Lung (tissue), 12 donors: ENCODE results near the gene PEX16. TPM values are rescaled to one million over a fixed set of nuclear protein-coding genes. Genes with fewer than 3 reads are reported as not detected.

Experiments used
- ATAC-seq: fragments of 200-7000 bp; cut with Tn5 transposase; one replicate; pipeline ENCODE4 v1.9.1; 2020; ENCODE audit warnings: moderate number of reproducible peaks; ENCODE audit not compliant: insufficient read depth, low FRiP score
- DNase-seq, 3 donors: peaks; one replicate each; pipeline ENCODE4 v3.0.0-alpha.2; 2013 to 2017
- H3K27ac ChIP-seq, 2 donors: one replicate each; pipeline ENCODE4 v1.5.1; 2013; ENCODE audit warnings: mild to moderate bottlenecking in 2 of 2, moderate library complexity in 2 of 2, control low read depth in 1 of 2, inconsistent platforms in 1 of 2, low read depth in 1 of 2, low read length in 1 of 2
- H3K27me3 ChIP-seq, 3 donors: one replicate each; pipeline ENCODE4 v1.5.1; 2013; ENCODE audit warnings: low read length in 2 of 3; ENCODE audit not compliant: control insufficient read depth in 3 of 3, insufficient read depth in 3 of 3
- H3K36me3 ChIP-seq, 4 donors: one replicate each; pipeline ENCODE4 v1.5.1; 2013; ENCODE audit warnings: low read length in 4 of 4, mild to moderate bottlenecking in 1 of 4, moderate library complexity in 1 of 4; ENCODE audit not compliant: control insufficient read depth in 4 of 4, insufficient read depth in 4 of 4
- H3K4me1 ChIP-seq, 5 donors: one replicate each; pipeline ENCODE4 v1.5.1; 2013; ENCODE audit warnings: low read length in 5 of 5, mild to moderate bottlenecking in 2 of 5, moderate library complexity in 1 of 5; ENCODE audit not compliant: control insufficient read depth in 5 of 5, insufficient read depth in 5 of 5
- H3K4me3 ChIP-seq: one replicate; pipeline ENCODE4 v1.5.1; 2013; ENCODE audit warnings: mild to moderate bottlenecking, control low read depth, moderate library complexity
- H3K9ac ChIP-seq, 2 donors: one replicate each; pipeline ENCODE4 v1.5.1; 2013; ENCODE audit warnings: low read length in 2 of 2, control low read depth in 1 of 2; ENCODE audit not compliant: insufficient read depth in 1 of 2
- H3K9me3 ChIP-seq, 4 donors: one replicate each; pipeline ENCODE4 v1.5.1; 2013; ENCODE audit warnings: low read length in 3 of 4, mild to moderate bottlenecking in 1 of 4, moderate library complexity in 1 of 4; ENCODE audit not compliant: control insufficient read depth in 4 of 4, insufficient read depth in 3 of 4
- WGBS, 2 donors: extraction: QIAGEN DNeasy Blood & Tissue Kit; methylation state at CpG; one replicate each; pipeline ENCODE4 v1.1.7; 2013; 5-methylcytosine and 5-hydroxymethylcytosine counted together
- polyA plus RNA-seq, 2 donors: library from polyadenylated mRNA; stranded (reverse); fragments of 200-250 nt; gene quantifications; one replicate each; pipeline ENCODE4 v1.2.1, GENCODE V29; 2013
- total RNA-seq, 2 donors: library from RNA; depleted of rRNA in 1 of 2; stranded (reverse); fragments of >200 nt in 1 of 2; gene quantifications; one replicate each; pipeline ENCODE4 v1.2.1, GENCODE V29; 2014 to 2021
- TF ChIP-seq, protein P1 (sequence below): IDR thresholded peaks from 2 replicates; pipeline ENCODE4 v1.5.1; 2012; ENCODE audit warnings: mild to moderate bottlenecking; ENCODE audit errors: control extremely low read depth, extremely low read depth
- donor health status: control.
- donor health status: control.
- donor health status: Bipolar disorder and iron deficiency.
- donor health status: healthy.
- donor health status: DM: yes; HTN: yes; CAD: no.

The PEX16 gene
- total and polyA plus RNA-seq, 4 donors, result 14.2 to 38.2 (median 35.8) TPM

DNA sequence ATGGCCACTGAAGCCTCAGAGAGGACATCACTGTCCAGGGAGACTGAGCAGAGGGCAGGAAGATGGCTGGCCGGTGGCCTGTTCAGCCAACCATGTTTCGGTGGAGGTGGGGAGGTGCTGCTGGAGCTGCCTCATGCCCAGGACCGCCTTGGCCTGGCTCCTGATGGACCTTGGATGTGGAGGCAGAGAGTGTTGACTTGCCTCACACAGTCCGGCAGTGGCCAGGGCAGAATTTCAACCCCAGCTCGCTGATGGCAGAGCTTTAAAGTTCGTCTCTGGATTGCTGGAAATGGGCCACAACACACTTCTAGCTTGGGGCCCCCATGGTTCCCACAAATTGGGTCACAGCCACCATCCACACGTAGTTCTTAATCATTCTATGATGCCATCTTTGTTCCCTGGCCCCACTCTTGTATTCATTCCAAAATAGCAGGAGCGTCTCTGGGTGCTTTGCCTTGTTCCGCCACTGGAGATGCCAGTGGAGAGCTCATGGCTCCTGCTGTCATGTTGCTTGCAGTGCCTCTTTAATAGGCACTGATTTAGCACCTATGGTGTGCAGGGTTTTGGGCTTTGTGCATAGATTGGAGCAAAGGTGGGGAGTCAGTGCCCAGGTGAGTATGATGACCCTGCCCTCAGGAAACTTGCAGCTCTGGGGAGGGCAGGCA, 26.7 kb downstream of the PEX16 start:
- DNase-seq, result no peak
- no peak for ATAC-seq
- no peaks in the 10 kb centered on the region for H3K4me1 ChIP-seq
- peaks cover 0 to 11% (median 0%) of the 10 kb centered on the region in 3 donors for H3K27me3 ChIP-seq
- TF ChIP-seq, protein P1, sequence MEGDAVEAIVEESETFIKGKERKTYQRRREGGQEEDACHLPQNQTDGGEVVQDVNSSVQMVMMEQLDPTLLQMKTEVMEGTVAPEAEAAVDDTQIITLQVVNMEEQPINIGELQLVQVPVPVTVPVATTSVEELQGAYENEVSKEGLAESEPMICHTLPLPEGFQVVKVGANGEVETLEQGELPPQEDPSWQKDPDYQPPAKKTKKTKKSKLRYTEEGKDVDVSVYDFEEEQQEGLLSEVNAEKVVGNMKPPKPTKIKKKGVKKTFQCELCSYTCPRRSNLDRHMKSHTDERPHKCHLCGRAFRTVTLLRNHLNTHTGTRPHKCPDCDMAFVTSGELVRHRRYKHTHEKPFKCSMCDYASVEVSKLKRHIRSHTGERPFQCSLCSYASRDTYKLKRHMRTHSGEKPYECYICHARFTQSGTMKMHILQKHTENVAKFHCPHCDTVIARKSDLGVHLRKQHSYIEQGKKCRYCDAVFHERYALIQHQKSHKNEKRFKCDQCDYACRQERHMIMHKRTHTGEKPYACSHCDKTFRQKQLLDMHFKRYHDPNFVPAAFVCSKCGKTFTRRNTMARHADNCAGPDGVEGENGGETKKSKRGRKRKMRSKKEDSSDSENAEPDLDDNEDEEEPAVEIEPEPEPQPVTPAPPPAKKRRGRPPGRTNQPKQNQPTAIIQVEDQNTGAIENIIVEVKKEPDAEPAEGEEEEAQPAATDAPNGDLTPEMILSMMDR, result no peak
- no peak overlapping the region for H3K27ac ChIP-seq
- 85 to 86% methylated on average over 9 of the region's 9 CpGs for WGBS, 2 donors
- H3K36me3 ChIP-seq, result no peaks in the 10 kb centered on the region
- no peak overlapping the region for H3K9ac ChIP-seq
- no peak overlapping the region for H3K4me3 ChIP-seq
- H3K9me3 ChIP-seq, result no peaks in the 10 kb centered on the region

DNA sequence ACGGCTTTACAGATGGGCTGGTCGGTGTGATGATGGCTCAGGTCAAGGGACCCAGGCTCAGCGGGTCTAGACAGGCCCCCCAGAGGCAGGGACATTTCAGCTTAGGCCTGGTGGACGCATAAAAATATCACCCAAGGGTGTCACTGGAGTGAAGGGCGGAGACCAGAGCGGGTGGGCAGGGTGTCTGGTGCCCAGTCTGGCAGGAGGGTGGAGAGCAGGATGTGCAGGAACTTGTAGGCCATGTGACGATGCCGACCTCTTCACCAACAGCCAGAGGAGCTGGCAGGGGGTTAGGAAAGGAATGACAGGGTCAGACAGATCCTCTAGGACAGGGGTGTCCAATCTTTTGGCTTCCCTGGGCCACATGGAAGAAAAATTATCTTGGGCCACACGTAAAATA, 27.7 kb downstream of the PEX16 start:
- Histone ChIP-seq H3K27ac (no peak overlapping the region), H3K4me1 (peaks cover 0 to 6% (median 0%) of the 10 kb centered on the region in 5 donors), H3K36me3 (no peaks in the 10 kb centered on the region), H3K9me3 (no peaks in the 10 kb centered on the region), H3K9ac (no peak overlapping the region), H3K27me3 (peaks cover 0 to 13% (median 2%) of the 10 kb centered on the region in 3 donors), H3K4me3 (no peak overlapping the region)
- TF ChIP-seq, protein P1, result no peak
- ATAC-seq (no peak), DNase-seq (no peak)
- 88 to 93% methylated on average over 9 of the region's 9 CpGs for WGBS, 2 donors

DNA sequence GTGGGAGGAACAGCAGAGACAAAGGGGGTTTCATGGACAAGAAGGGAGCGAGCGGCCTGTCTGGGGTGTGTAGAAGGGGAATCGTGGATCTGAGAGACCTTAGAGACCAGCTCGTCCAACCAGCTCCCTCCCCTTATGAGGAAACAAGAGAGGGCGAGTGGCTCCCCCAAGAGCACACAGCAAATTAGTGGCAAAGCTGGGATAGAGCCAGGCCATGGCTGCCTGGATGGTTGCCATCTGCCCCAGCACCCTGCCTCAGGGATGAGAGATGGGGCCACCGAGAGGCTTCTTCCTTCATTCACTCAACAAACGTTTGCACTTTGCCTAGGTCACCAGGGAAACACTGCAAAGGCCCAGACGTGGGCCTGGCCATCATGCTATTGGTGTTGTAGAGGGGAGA, 28.1 kb downstream of the PEX16 start:
- H3K9me3 ChIP-seq, result no peaks in the 10 kb centered on the region
- 83 to 87% methylated on average over 8 of the region's 8 CpGs for WGBS, 2 donors
- ATAC-seq (no peak), DNase-seq (no peak)
- no peaks in the 10 kb centered on the region for H3K36me3 ChIP-seq
- H3K4me3 ChIP-seq, result no peak overlapping the region
- H3K27me3 ChIP-seq, result peaks cover 0 to 13% (median 3%) of the 10 kb centered on the region in 3 donors
- peaks cover 0 to 7% (median 0%) of the 10 kb centered on the region in 5 donors for H3K4me1 ChIP-seq
- H3K27ac ChIP-seq, result no peak overlapping the region
- H3K9ac ChIP-seq, result no peak overlapping the region
- TF ChIP-seq, protein P1, result no peak

DNA sequence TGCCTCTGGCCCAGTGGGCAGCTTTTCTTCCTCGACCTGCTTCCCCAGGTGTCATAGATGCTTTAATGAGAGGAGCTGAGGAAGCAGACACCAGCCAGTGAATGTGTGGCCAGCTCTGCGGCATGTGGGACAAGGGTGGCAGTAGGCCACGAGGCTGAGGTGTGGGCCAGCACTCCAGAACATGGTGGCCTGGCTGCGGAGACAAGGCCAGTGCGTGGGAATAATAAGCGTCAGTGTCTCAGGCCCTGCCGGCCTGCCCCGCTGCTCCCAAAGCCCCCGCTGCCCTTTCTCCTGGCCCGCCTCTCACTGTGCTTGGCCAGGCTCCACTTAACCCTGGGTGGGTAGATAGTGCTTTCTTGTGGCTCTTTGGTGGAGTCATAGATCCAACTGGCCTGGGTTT, 30.1 kb downstream of the PEX16 start:
- ATAC-seq (no peak), DNase-seq (no peak)
- TF ChIP-seq, protein P1, result no peak
- Histone ChIP-seq H3K4me3 (no peak overlapping the region), H3K27ac (no peak overlapping the region), H3K27me3 (peaks cover 0 to 11% (median 3%) of the 10 kb centered on the region in 3 donors), H3K9me3 (no peaks in the 10 kb centered on the region), H3K9ac (no peak overlapping the region), H3K36me3 (peaks cover 0 to 3% (median under 1%) of the 10 kb centered on the region in 4 donors), H3K4me1 (peaks cover 0 to 7% (median 0%) of the 10 kb centered on the region in 5 donors)
- 93 to 94% methylated on average over 9 to 10 of the region's 10 CpGs for WGBS, 2 donors
